KG1 (cell line): ENCODE measurements around the gene PLXNA1.

Experiments used
- DNase-seq: peaks from one replicate; lab custom pipeline; 2025; lab: John Stamatoyannopoulos, UW

The PLXNA1 gene

GRCh38 chr3:126952983-126953660, 29.8 kb upstream of the PLXNA1 start:
- no peak for DNase-seq

DNA sequence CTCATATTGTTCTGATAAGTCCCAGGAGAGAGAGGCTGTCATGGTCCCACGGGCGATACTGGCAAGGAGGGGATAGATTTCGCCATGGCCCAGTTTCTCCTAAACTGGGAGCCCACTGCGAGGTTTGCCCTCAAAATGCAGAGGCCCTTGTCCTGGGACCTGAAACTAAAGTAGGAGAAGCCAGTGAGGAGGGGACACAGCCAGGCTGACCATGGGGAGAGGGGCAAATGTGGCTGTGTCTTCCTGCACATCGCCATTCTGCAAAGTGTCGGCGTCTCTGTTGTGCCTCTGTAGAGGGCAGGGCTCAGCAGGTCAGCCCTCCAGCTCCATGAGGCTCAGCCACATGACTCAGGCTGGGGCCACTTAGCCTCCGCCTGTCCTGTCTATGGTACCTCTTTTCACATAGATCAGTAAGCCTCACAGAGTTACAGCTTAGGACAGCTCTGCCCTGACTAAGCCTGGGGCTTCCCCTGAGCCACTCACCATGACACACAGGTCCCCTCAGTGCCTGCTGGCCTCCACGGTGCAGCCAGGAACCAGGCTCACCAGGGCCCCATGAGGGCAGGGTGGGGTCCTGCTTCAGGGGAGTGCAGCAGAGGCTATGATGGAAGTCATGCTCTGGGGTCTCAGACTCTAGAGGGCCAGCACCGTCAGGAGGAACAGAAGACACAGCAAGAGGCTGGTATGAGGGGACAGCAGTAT, 28.6 kb upstream of the PLXNA1 start:
- no peak for DNase-seq

DNA sequence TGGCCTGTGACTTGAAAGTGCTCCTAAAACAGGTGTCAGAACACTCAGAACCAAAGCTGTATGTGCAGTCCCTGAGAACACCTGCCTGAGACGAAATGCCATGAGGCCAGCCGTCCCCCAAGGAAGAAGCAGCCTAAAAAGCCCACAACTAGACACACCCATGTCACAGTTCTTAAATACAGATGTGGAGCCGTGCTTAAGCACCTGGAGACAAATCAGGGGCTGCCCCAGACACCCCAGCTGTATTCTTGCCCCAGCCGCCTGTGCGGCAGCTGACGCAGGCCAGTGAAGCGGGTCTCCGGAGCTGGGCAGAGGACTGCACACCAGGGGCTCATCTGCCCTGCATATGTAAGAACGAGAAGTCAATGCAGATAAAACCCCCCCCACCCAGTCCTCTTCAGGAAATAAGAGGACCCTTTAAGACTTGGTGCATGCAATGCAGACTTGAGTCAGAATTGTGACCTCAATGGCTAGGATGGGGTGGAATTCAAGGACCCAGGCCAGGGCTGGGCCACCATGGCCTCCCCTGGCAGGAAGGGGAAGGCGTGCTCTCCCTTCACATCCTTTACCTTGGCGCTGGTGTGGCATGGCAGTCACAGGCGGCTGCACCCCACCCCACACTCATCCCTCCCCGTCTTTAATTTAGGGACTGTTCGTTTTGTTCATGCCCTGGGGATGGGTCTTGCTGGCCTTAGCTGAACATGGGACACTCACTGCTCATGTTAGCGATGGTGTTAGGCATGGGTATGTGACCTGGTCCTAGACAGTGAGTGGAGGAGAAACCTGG, 27.7 kb upstream of the PLXNA1 start:
- no peak for DNase-seq

GRCh38 chr3:126956361-126956760, 26.6 kb upstream of the PLXNA1 start:
- no peak for DNase-seq

GRCh38 chr3:126956866-126957650, 25.9 kb upstream of the PLXNA1 start:
- no peak for DNase-seq

GRCh38 chr3:126957776-126958637, 24.9 kb upstream of the PLXNA1 start:
- no peak for DNase-seq

GRCh38 chr3:126958638-126959085, 24.3 kb upstream of the PLXNA1 start:
- DNase-seq, result no peak

GRCh38 chr3:126959136-126959920, 23.6 kb upstream of the PLXNA1 start:
- no peak for DNase-seq

DNA sequence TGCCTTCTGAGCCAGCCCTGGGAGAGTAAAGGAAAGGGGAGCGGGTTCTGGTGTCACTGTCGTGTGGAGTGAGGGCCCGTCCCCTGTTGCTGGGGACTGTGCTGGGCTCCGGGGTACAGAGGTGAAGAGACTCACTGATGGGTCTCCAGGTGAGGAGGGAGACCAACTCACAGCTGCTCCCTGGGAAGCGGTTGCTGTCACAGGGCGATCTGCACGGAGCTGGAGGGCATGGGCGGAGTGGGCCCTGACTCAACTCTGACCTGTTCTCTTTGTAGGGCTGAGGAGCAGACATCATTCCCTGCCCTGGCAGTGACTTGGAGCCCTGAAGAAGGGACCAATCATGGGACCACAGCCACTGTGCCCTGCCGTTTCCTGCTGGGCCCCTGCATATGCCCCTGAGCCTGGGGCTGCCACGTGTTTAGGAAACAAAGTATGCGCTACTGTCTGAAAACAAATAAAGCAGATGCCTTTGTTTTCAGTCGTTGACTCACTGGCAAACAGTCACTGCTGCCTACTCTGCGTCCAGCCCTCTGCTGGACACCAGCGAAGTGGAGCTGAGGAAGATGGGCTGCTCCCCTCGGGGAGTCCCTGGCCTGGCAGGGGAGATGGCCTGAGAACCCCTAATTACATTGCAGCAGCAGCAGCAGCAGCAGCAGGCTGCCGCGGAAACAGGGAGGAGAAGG, 22.9 kb upstream of the PLXNA1 start:
- no peak for DNase-seq

- DNase-seq, result no peak
These were observed 22.3 kb upstream of the PLXNA1 start for GRCh38 chr3:126960604-126960995.

GRCh38 chr3:126961191-126961790, 21.6 kb upstream of the PLXNA1 start:
- no peak for DNase-seq

DNA sequence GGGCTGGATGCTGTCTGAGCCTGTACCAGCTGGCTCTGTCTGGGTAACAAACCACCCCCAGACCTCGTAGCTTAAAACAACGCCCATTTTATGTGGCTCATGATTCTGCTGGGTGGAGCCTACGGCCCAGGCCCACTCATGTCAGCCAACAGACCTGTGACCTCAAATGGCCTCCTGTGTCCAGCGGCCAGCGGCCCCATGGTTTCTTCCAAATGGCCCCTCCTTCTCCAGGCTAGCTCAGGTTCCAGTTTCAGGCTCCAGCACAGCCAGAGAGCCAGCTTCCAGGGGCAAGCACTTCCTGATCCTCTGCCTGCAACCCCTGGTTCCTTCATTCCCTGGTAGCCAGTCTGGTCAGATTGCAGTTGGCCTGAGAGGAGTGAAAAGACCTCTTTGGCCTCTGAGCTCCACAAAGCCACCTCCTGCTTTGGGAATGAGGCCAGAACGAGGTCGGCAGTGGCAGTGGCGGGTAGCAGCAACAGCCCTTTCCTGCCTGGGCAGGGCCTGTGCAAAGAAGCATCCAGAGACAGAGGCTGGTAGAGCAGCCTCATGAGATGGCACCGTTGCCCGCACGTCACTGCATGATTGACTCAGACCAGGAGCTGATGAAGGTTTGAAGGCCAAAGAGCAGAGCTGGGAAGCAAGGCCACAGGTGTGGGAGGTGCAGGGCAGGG, 21.0 kb upstream of the PLXNA1 start:
- no peak for DNase-seq

- no peak for DNase-seq
These were observed 20.2 kb upstream of the PLXNA1 start for GRCh38 chr3:126962756-126963155.

- DNase-seq, result no peak
These were observed 19.4 kb upstream of the PLXNA1 start for GRCh38 chr3:126963261-126964190.

GRCh38 chr3:126964261-126964660, 18.7 kb upstream of the PLXNA1 start:
- no peak for DNase-seq

DNA sequence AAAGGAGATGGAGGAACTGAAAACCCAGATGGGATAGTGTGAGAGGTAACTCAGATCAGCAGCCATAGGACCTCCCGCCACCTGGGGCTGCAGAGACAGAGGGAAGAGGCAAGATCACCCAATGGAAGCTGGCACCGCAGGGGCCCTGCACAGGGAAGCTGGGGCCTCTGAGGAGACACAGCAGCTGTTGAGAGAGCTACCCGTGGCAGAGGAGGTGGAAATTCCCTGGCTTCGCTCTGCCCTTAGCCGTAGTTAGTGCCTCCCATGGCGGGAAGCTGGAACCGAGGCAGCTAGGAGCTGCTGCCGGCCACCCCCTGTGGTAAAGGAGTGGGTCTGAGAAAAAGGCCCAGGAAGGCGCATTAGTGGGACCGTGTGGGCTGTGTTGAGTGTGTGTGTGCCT, 18.0 kb upstream of the PLXNA1 start:
- DNase-seq, result no peak

- no peak for DNase-seq
These were observed 17.3 kb upstream of the PLXNA1 start for GRCh38 chr3:126965526-126966080.
